B cell (primary cell): ENCODE results near the gene FTO. TPM values are rescaled to one million over a fixed set of nuclear protein-coding genes. Genes with fewer than 3 reads are reported as not detected.

Source experiments
- ATAC-seq: fragments of 200-7000 bp; cut with Tn5 transposase; one replicate; pipeline ENCODE4 v1.10.0; 2021; ENCODE audit warnings: low read depth, mild to moderate bottlenecking, moderate number of reproducible peaks, moderate library complexity
- CTCF ChIA-PET: fragments of 350-600 bp; sonication (Branson Sonifier 250); formaldehyde crosslinking; loops from one replicate; lab custom pipeline; 2021; ENCODE audit warnings: antibody characterized with exemption, inconsistent platforms; lab: Charles Lee
- POLR2A ChIA-PET: fragments of 350-600 bp; sonication (Branson Sonifier 250); formaldehyde crosslinking; loops from one replicate; lab custom pipeline; 2021; ENCODE audit warnings: antibody characterized with exemption; lab: Charles Lee
- DNase-seq: peaks from one replicate; pipeline ENCODE4 v3.0.0; 2013
- H2AFZ ChIP-seq: 2 replicates; pipeline ENCODE4 v1.6.1; 2012; ENCODE audit warnings: mild to moderate bottlenecking, low read depth, low read length; ENCODE audit not compliant: insufficient read depth, poor library complexity, severe bottlenecking
- H3K27ac ChIP-seq, 2 donors: 1 replicate in 1 of 2; 2 replicates in 1 of 2; pipeline ENCODE4 v1.5.1; 2012 to 2013; ENCODE audit warnings: low read length in 2 of 2, mild to moderate bottlenecking in 2 of 2, moderate library complexity in 1 of 2
- H3K27me3 ChIP-seq, 4 experiments: fragments of 200-600 bp in 1 of 4; sonication (generic) in 1 of 4; replicated peaks in 1 of 4; 1 replicate in 2 of 4; 2 replicates in 2 of 4; pipeline versions ENCODE4 v1.6.1 to v1.7.0; 2013 to 2016; ENCODE audit warnings: low read length in 3 of 4, mild to moderate bottlenecking in 2 of 4, mixed read lengths in 1 of 4, moderate library complexity in 1 of 4; ENCODE audit not compliant: insufficient read depth in 4 of 4, control insufficient read depth in 3 of 4; ENCODE audit errors: control extremely low read depth in 1 of 4
- H3K36me3 ChIP-seq, 2 experiments: replicated peaks in 1 of 2; 1 replicate in 1 of 2; 2 replicates in 1 of 2; pipeline versions ENCODE4 v1.6.1 to v1.7.1; 2013; ENCODE audit warnings: low read length in 1 of 2; ENCODE audit not compliant: insufficient read depth in 2 of 2, control insufficient read depth in 1 of 2; ENCODE audit errors: control extremely low read depth in 1 of 2, extremely low read depth in 1 of 2
- H3K4me1 ChIP-seq, 2 donors: fragments of 200-600 bp in 1 of 2; sonication (generic) in 1 of 2; 1 replicate in 1 of 2; 2 replicates in 1 of 2; pipeline versions ENCODE4 v1.5.1 to v1.6.1; 2013 to 2017; ENCODE audit warnings: low read length in 2 of 2; ENCODE audit not compliant: control insufficient read depth in 2 of 2, insufficient read depth in 2 of 2
- H3K4me2 ChIP-seq: replicated peaks from 2 replicates; pipeline ENCODE3; 2012; ENCODE audit warnings: mild to moderate bottlenecking, low read depth, low read length; ENCODE audit not compliant: poor library complexity, severe bottlenecking
- H3K4me3 ChIP-seq, 5 experiments: fragments of 200-600 bp in 1 of 5; sonication (generic) in 1 of 5; 1 replicate in 3 of 5; 2 replicates in 2 of 5; pipeline versions ENCODE4 v1.5.1 to v1.7.0; 2011 to 2016; ENCODE audit warnings: low read length in 4 of 5, mild to moderate bottlenecking in 4 of 5, low read depth in 2 of 5, control low read depth in 1 of 5, moderate library complexity in 1 of 5; ENCODE audit not compliant: insufficient read depth in 1 of 5; ENCODE audit errors: control extremely low read depth in 1 of 5, extremely low read depth in 1 of 5
- H3K79me2 ChIP-seq: fragments of 200-600 bp; sonication (generic); one replicate; pipeline ENCODE4 v1.6.0; 2016; ENCODE audit warnings: low read length; ENCODE audit not compliant: control insufficient read depth, insufficient read depth
- H3K9ac ChIP-seq: fragments of 200-600 bp; sonication (generic); 2 replicates; pipeline ENCODE4 v1.6.1; 2017; ENCODE audit warnings: mild to moderate bottlenecking, low read length, moderate library complexity
- H3K9me3 ChIP-seq, 3 donors: one replicate each; pipeline versions ENCODE4 v1.6.1 to v1.7.1; 2013; ENCODE audit warnings: low read length in 2 of 3; ENCODE audit not compliant: control insufficient read depth in 2 of 3, insufficient read depth in 1 of 3; ENCODE audit errors: control extremely low read depth in 1 of 3
- H4K20me1 ChIP-seq: 2 replicates; pipeline ENCODE4 v1.6.0; 2012; ENCODE audit warnings: mild to moderate bottlenecking, low read length; ENCODE audit not compliant: insufficient read depth, control insufficient read depth, poor library complexity, severe bottlenecking
- H3K27ac Mint-ChIP-seq: one replicate; pipeline ENCODE4 v1.8.0; 2021; ENCODE audit warnings: mixed read lengths
- H3K27me3 Mint-ChIP-seq: one replicate; pipeline ENCODE4 v1.8.0; 2021; ENCODE audit warnings: mixed read lengths
- H3K4me1 Mint-ChIP-seq: one replicate; pipeline ENCODE4 v1.8.0; 2021; ENCODE audit warnings: mixed read lengths
- H3K4me3 Mint-ChIP-seq: one replicate; pipeline ENCODE4 v1.8.0; 2021; ENCODE audit warnings: mixed read lengths
- H3K9me3 Mint-ChIP-seq: one replicate; pipeline ENCODE4 v1.8.0; 2022; ENCODE audit warnings: mixed read lengths; ENCODE audit not compliant: insufficient read depth
- EZH2 ChIP-seq: IDR thresholded peaks from 2 replicates; pipeline ENCODE4 v1.6.1; 2012; ENCODE audit warnings: borderline replicate concordance, low read depth, mild to moderate bottlenecking, moderate library complexity, low read length; ENCODE audit not compliant: insufficient read depth, poor library complexity, severe bottlenecking
- WGBS: methylation state at CpG from one replicate; pipeline ENCODE4 v1.1.5; 2013; ENCODE audit warnings: missing lambda C conversion rate; ENCODE audit not compliant: insufficient coverage; 5-methylcytosine and 5-hydroxymethylcytosine counted together
- intact Hi-C: fragments of 100-400 bp; cut with micrococcal nuclease; formaldehyde crosslinking; loops from one replicate; pipeline ENCODE4 v1.10.0; 2022
- polyA plus RNA-seq: library from polyadenylated mRNA; depleted of rRNA; stranded (reverse); fragments of >200 nt; gene quantifications from 2 replicates; pipeline ENCODE4 v1.2.3, GENCODE V29; 2012
- total RNA-seq, 2 donors: library from RNA; stranded (reverse); fragments of 120-200 nt in 1 of 2; gene quantifications; 1 replicate in 1 of 2; 2 replicates in 1 of 2; pipeline versions ENCODE4 v1.2.3 to v1.2.4, GENCODE V29; 2013 to 2022
- TF ChIP-seq, protein P1 (sequence below): fragments of 200-600 bp; IDR thresholded peaks from one replicate; pipeline ENCODE4 v1.8.0; 2022; ENCODE audit warnings: antibody characterized with exemption, mild to moderate bottlenecking

The FTO gene
- total and polyA plus RNA-seq, 2 donors (not counting 1 experiment from before 2014, with no cell fraction given): 26.5 to 68.5 TPM

DNA sequence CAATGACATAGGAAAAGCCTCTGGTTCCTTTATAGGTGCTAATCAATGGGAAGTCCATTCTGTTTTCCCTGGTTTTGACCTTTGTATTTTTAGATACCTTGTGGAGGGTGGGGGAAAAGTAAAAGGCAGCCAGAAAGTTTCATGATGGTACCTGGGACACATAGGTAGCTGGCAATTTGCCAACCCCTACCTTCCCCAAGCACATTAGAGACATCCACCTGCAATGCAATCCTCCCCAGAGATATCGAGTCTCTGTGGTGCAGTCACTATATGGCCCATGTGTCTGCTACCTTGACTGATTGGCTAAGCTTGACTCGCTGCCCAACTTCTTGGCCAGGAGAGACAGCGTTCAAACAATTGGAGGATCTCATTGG, 496.2 kb downstream of the FTO start:
- ChIA-PET CTCF (no interaction called here), POLR2A (no interaction called here)
- Histone ChIP-seq H3K9me3 (peaks cover 0 to 4% (median 0%) of the 10 kb centered on the region in 3 donors), H3K27ac (no peak overlapping the region), H3K4me1 (no peaks in the 10 kb centered on the region), H3K27me3 (no peaks in the 10 kb centered on the region), H2AFZ (no peak overlapping the region), H3K4me3 (no peak overlapping the region), H3K79me2 (no peaks in the 10 kb centered on the region), H4K20me1 (no peaks in the 10 kb centered on the region), H3K4me2 (no peak overlapping the region), H3K36me3 (no peaks in the 10 kb centered on the region), H3K9ac (no peak overlapping the region)
- Mint-ChIP-seq H3K9me3 (no peaks in the 10 kb centered on the region), H3K27ac (no peak overlapping the region), H3K4me1 (no peaks in the 10 kb centered on the region), H3K4me3 (no peak overlapping the region), H3K27me3 (peaks cover 10% of the 10 kb centered on the region)
- no peak for DNase-seq
- TF ChIP-seq, protein P1, sequence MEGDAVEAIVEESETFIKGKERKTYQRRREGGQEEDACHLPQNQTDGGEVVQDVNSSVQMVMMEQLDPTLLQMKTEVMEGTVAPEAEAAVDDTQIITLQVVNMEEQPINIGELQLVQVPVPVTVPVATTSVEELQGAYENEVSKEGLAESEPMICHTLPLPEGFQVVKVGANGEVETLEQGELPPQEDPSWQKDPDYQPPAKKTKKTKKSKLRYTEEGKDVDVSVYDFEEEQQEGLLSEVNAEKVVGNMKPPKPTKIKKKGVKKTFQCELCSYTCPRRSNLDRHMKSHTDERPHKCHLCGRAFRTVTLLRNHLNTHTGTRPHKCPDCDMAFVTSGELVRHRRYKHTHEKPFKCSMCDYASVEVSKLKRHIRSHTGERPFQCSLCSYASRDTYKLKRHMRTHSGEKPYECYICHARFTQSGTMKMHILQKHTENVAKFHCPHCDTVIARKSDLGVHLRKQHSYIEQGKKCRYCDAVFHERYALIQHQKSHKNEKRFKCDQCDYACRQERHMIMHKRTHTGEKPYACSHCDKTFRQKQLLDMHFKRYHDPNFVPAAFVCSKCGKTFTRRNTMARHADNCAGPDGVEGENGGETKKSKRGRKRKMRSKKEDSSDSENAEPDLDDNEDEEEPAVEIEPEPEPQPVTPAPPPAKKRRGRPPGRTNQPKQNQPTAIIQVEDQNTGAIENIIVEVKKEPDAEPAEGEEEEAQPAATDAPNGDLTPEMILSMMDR: no peak
- TF ChIP-seq EZH2: no peak
- 97% methylated on average over 3 of the region's 3 CpGs for WGBS
- intact Hi-C loops: no loop called here
- no peak for ATAC-seq

GRCh38 chr16:54200720-54201119, 496.8 kb downstream of the FTO start:
- DNase-seq: no peak
- Histone ChIP-seq H3K79me2 (no peaks in the 10 kb centered on the region), H2AFZ (no peak overlapping the region), H4K20me1 (no peaks in the 10 kb centered on the region), H3K4me1 (no peaks in the 10 kb centered on the region), H3K27me3 (no peaks in the 10 kb centered on the region), H3K36me3 (no peaks in the 10 kb centered on the region), H3K4me3 (no peak overlapping the region), H3K4me2 (no peak overlapping the region), H3K9ac (no peak overlapping the region), H3K9me3 (peaks cover 0 to 4% (median 0%) of the 10 kb centered on the region in 3 donors), H3K27ac (no peak overlapping the region)
- Mint-ChIP-seq H3K27ac (no peak overlapping the region), H3K4me3 (no peak overlapping the region), H3K27me3 (peaks cover 10% of the 10 kb centered on the region), H3K9me3 (no peaks in the 10 kb centered on the region), H3K4me1 (no peaks in the 10 kb centered on the region)
- ATAC-seq: no peak
- ChIA-PET POLR2A (no interaction called here), CTCF (no interaction called here)
- intact Hi-C loops: no loop called here
- WGBS: no CpG with 5 or more reads among the region's 1 CpG
- TF ChIP-seq, protein P1: no peak
- TF ChIP-seq EZH2: no peak
